Measurements from ENCODE around the gene TMEM147. TPM values are rescaled to one million over a fixed set of nuclear protein-coding genes. Genes with fewer than 3 reads are reported as not detected.

Gene TMEM147
- total RNA-seq, result 10 to 100 TPM; 25.1 to 94.2 (median 71.2) TPM

- peak; percentile 92 to 97 for ATAC-seq (ENCODE audit: low FRiP score in 2 of 2)
- 0 to 2% methylated on average over 40 to 56 of the region's 85 CpGs for WGBS, 2 donors
- DNase-seq, result peak; percentile 97 to 99
- H3K4me1 ChIP-seq, result peaks cover 18 to 28% (median 20%) of the 10 kb centered on the region in 4 donors
- peak in 3 of 4 donors; percentile 41 to 77 (median 42) for TF ChIP-seq POLR2A (IDR thresholded peaks at IDR 0.05)
- TF ChIP-seq CTCF (IDR thresholded peaks at IDR 0.05), result peak in 2 of 6 experiments; percentile 24
- TF ChIP-seq EP300 (IDR thresholded peaks at IDR 0.05), result no peak
- peak; percentile 67 to 82 for TF ChIP-seq POLR2AphosphoS5 (IDR thresholded peaks at IDR 0.05)
- H3K27ac ChIP-seq, result peak within 1 kb of the TSS; percentile 77 to 90 (median 85)
- no peaks in the 10 kb centered on the region for H3K27me3 ChIP-seq
- H3K4me3 ChIP-seq, result peak within 1 kb of the TSS; percentile 69 to 95 (median 81)
- peaks cover 0 to 8% (median 2%) of the 10 kb centered on the region in 4 donors for H3K36me3 ChIP-seq
- H3K9me3 ChIP-seq, result no peaks in the 10 kb centered on the region
Measured at GRCh38 chr19:35545001-35545854, at the start of gene TMEM147. Gene TMEM147 (plus strand): TSS chr19:35545626. CDS start chr19:35545740, 114 bp downstream.

GRCh38 chr19:35497406-35497805 lies 48.0 kb upstream of the TMEM147 start:
- Histone ChIP-seq H3K4me3 (no peak overlapping the region), H3K36me3 (peaks cover 0 to 2% (median 0%) of the 10 kb centered on the region in 4 donors), H3K27me3 (no peaks in the 10 kb centered on the region), H3K27ac (no peak overlapping the region), H3K4me1 (peaks cover 5 to 8% (median 6%) of the 10 kb centered on the region in 4 donors), H3K9me3 (no peaks in the 10 kb centered on the region)
- DNase-seq (peak in 1 of 2 donors; percentile 53), ATAC-seq (ENCODE audit: low FRiP score in 2 of 2) (no peak)
- 77 to 87% methylated on average over 14 of the region's 14 CpGs for WGBS, 2 donors
- TF ChIP-seq POLR2A (IDR thresholded peaks at IDR 0.05) (no peak), POLR2AphosphoS5 (IDR thresholded peaks at IDR 0.05) (no peak), CTCF (IDR thresholded peaks at IDR 0.05) (no peak), EP300 (IDR thresholded peaks at IDR 0.05) (no peak)

GRCh38 chr19:35498220-35498619 lies 47.2 kb upstream of the TMEM147 start:
- H3K27me3 ChIP-seq, result no peaks in the 10 kb centered on the region
- DNase-seq (no peak), ATAC-seq (ENCODE audit: low FRiP score in 2 of 2) (no peak)
- H3K27ac ChIP-seq, result no peak overlapping the region
- 84 to 91% methylated on average over 3 of the region's 3 CpGs for WGBS, 2 donors
- H3K4me3 ChIP-seq, result no peak overlapping the region
- TF ChIP-seq POLR2A (IDR thresholded peaks at IDR 0.05), result no peak
- TF ChIP-seq CTCF (IDR thresholded peaks at IDR 0.05), result no peak
- TF ChIP-seq POLR2AphosphoS5 (IDR thresholded peaks at IDR 0.05), result no peak
- no peak for TF ChIP-seq EP300 (IDR thresholded peaks at IDR 0.05)
- H3K4me1 ChIP-seq, result peaks cover 5 to 8% (median 6%) of the 10 kb centered on the region in 4 donors
- H3K9me3 ChIP-seq, result no peaks in the 10 kb centered on the region
- H3K36me3 ChIP-seq, result peaks cover 0 to 2% (median 0%) of the 10 kb centered on the region in 4 donors

- no peaks in the 10 kb centered on the region for H3K9me3 ChIP-seq
- ATAC-seq (ENCODE audit: low FRiP score in 2 of 2), result no peak
- no peak for DNase-seq
- no peak overlapping the region for H3K4me3 ChIP-seq
- no peaks in the 10 kb centered on the region for H3K27me3 ChIP-seq
- H3K4me1 ChIP-seq, result peaks cover 5 to 8% (median 6%) of the 10 kb centered on the region in 4 donors
- WGBS, 2 donors, result 72 to 87% methylated on average over 8 to 9 of the region's 9 CpGs
- no peak overlapping the region for H3K27ac ChIP-seq
- H3K36me3 ChIP-seq, result peaks cover 0 to 2% (median 0%) of the 10 kb centered on the region in 4 donors
- no peak for TF ChIP-seq CTCF (IDR thresholded peaks at IDR 0.05)
- TF ChIP-seq POLR2A (IDR thresholded peaks at IDR 0.05), result no peak
- no peak for TF ChIP-seq EP300 (IDR thresholded peaks at IDR 0.05)
- TF ChIP-seq POLR2AphosphoS5 (IDR thresholded peaks at IDR 0.05), result no peak
Measured at GRCh38 chr19:35498984-35499527, 46.4 kb upstream of the TMEM147 start.

Data from upper lobe of left lung (tissue), 6 donors.